Gastrocnemius medialis (tissue), 4 donors: Measurements from ENCODE around the gene TBKBP1.

Experiments used
- POLR2A ChIP-seq, 2 donors: fragments of 450-650 bp; IDR thresholded peaks; one replicate each; pipeline ENCODE4 v1.6.1; 2017; ENCODE audit warnings: antibody characterized with exemption in 2 of 2, mild to moderate bottlenecking in 2 of 2, moderate library complexity in 2 of 2
- TF ChIP-seq, protein P1 (sequence below), 5 experiments: fragments of 450-650 bp in 3 of 5; fragments of 200-600 bp in 2 of 5; sonication (generic) in 2 of 5; IDR thresholded peaks in 4 of 5; conservative IDR thresholded peaks in 1 of 5; 1 replicate in 4 of 5; 2 replicates in 1 of 5; pipeline ENCODE4 v1.5.1; 2016 to 2019; ENCODE audit warnings: antibody characterized with exemption in 5 of 5, mild to moderate bottlenecking in 3 of 5, moderate library complexity in 3 of 5

DNA sequence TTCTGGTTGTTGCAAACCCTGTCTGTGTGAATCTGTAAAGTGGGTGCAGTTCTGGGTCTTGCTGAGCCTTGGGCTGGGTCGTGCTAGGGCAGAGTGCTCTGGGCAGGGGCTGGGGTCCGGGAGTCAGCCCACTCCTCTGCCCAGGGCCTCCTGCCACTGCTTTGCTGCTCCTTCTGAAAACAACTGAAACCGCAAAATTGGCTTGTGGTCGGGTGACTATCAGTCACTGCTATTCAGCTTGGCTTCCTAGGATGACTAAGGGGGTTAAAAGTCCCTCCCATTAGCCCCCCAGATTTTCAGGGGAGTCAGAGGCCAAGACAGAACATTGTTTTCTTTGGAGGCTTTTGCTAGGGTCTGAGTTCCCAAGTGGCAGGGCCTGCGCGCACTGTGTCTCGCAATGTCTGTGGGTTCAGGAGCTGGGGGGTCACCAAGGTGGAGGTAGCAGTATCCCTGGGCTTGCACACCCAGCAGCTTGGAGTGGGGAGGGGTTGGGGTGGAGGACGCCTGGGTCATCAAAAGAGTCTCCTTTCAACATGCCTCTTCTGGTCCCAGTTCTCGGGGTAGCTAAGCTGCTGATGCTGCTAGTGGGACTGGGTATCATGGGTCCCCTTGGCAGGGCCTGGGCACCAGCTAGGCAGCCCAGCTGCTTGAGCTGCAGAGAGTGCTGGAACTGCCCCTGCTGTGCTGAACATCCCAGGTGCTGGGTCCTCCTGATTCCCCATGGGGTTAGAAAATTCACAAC is 25.6 kb downstream of the TBKBP1 start:
- TF ChIP-seq, protein P1, sequence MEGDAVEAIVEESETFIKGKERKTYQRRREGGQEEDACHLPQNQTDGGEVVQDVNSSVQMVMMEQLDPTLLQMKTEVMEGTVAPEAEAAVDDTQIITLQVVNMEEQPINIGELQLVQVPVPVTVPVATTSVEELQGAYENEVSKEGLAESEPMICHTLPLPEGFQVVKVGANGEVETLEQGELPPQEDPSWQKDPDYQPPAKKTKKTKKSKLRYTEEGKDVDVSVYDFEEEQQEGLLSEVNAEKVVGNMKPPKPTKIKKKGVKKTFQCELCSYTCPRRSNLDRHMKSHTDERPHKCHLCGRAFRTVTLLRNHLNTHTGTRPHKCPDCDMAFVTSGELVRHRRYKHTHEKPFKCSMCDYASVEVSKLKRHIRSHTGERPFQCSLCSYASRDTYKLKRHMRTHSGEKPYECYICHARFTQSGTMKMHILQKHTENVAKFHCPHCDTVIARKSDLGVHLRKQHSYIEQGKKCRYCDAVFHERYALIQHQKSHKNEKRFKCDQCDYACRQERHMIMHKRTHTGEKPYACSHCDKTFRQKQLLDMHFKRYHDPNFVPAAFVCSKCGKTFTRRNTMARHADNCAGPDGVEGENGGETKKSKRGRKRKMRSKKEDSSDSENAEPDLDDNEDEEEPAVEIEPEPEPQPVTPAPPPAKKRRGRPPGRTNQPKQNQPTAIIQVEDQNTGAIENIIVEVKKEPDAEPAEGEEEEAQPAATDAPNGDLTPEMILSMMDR (IDR thresholded peaks at IDR 0.05 in 4 of 5, conservative IDR thresholded peaks at IDR 0.05 in 1 of 5): no peak
- TF ChIP-seq POLR2A (IDR thresholded peaks at IDR 0.05): no peak
